HepG2 (cell line): ENCODE data around the gene TPH1.

Experiments used
- ATF7-NPFF ChIP-seq: sonication (generic); formaldehyde crosslinking; IDR thresholded peaks from 2 replicates; pipeline ENCODE4 v1.8.1; 2023; ENCODE audit warnings: mild to moderate bottlenecking, low read depth, missing genetic modification reagents, moderate library complexity
- DNMT3B ChIP-seq: conservative IDR thresholded peaks from 2 replicates; pipeline ENCODE4 v1.6.1; 2016; ENCODE audit warnings: missing biosample characterization, control low read depth
- FOXA3 ChIP-seq: IDR thresholded peaks from 2 replicates; pipeline ENCODE4 v1.6.1; 2016; ENCODE audit warnings: missing genetic modification reagents, missing compliant biosample characterization
- FOXP1 ChIP-seq, 2 experiments: fragments of 450-650 bp in 1 of 2; IDR thresholded peaks; 2 replicates each; pipeline ENCODE4 v1.6.1; 2017 to 2018; ENCODE audit warnings: antibody characterized with exemption in 1 of 2
- GABPA ChIP-seq, 2 experiments: IDR thresholded peaks; 2 replicates each; pipeline ENCODE4 v1.6.1; 2011 to 2016; ENCODE audit warnings: low read depth in 2 of 2, low read length in 1 of 2, missing biosample characterization in 1 of 2, missing genetic modification characterization in 1 of 2
- KLF11 ChIP-seq: IDR thresholded peaks from 2 replicates; pipeline ENCODE4 v1.6.1; 2016; ENCODE audit warnings: missing compliant biosample characterization
- NFATC3 ChIP-seq: sonication (generic); formaldehyde crosslinking; IDR thresholded peaks from 2 replicates; pipeline ENCODE4 v1.5.1; 2020; ENCODE audit warnings: mild to moderate bottlenecking, missing genetic modification reagents
- PHF8 ChIP-seq: sonication (generic); formaldehyde crosslinking; IDR thresholded peaks from 2 replicates; pipeline ENCODE4 v1.5.0; 2020; ENCODE audit warnings: missing genetic modification reagents
- ZNF17 ChIP-seq: sonication (generic); formaldehyde crosslinking; IDR thresholded peaks from 2 replicates; pipeline ENCODE4 v1.5.0; 2020; ENCODE audit warnings: mild to moderate bottlenecking, missing genetic modification reagents
- ZNF431 ChIP-seq: sonication (generic); formaldehyde crosslinking; IDR thresholded peaks from 2 replicates; pipeline ENCODE4 v1.9.0; 2022; ENCODE audit warnings: missing genetic modification reagents, low read depth, mild to moderate bottlenecking, borderline replicate concordance
- ZNF572 ChIP-seq: sonication (generic); formaldehyde crosslinking; IDR thresholded peaks from 2 replicates; pipeline ENCODE4 v1.5.1; 2020; ENCODE audit warnings: mild to moderate bottlenecking, missing genetic modification reagents
- TF ChIP-seq, protein P1 (sequence below): sonication (generic); formaldehyde crosslinking; IDR thresholded peaks from 2 replicates; pipeline ENCODE4 v1.8.0; 2022; ENCODE audit warnings: mild to moderate bottlenecking, missing genetic modification reagents; ENCODE audit not compliant: insufficient replicate concordance
- TF ChIP-seq, protein P2 (sequence below): sonication (generic); formaldehyde crosslinking; IDR thresholded peaks from 2 replicates; pipeline ENCODE4 v1.5.0; 2020; ENCODE audit warnings: mild to moderate bottlenecking, missing genetic modification reagents, moderate library complexity
- TF ChIP-seq, protein P3 (sequence below): sonication (generic); formaldehyde crosslinking; IDR thresholded peaks from 2 replicates; pipeline ENCODE4 v1.4.0; 2020; ENCODE audit warnings: missing genetic modification reagents

DNA sequence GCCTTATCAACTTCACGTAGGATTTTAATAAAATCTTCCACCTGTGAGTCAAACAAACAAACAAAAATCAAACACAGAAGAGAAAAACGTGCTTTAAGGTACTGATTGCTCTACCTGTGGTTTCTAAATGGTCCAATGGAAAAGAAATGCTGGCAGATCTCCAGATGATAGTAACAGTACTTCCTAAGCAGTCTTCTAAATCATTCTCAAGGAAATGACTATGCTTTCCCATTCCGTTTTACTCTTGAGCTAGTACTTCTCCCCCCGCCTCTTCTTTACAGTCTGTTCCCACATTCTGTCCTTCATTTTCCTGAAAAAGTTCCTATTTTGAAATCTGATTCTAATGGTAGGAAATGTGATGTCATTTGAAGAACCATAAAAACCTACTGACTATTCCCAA is 34.4 kb upstream of the TPH1 start:
- TF ChIP-seq, protein P1, sequence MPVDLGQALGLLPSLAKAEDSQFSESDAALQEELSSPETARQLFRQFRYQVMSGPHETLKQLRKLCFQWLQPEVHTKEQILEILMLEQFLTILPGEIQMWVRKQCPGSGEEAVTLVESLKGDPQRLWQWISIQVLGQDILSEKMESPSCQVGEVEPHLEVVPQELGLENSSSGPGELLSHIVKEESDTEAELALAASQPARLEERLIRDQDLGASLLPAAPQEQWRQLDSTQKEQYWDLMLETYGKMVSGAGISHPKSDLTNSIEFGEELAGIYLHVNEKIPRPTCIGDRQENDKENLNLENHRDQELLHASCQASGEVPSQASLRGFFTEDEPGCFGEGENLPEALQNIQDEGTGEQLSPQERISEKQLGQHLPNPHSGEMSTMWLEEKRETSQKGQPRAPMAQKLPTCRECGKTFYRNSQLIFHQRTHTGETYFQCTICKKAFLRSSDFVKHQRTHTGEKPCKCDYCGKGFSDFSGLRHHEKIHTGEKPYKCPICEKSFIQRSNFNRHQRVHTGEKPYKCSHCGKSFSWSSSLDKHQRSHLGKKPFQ (CRISPR knock-in tag): no peak
- TF ChIP-seq GABPA (IDR thresholded peaks at IDR 0.05; ENCODE audit: low read depth, low read length): no peak
- no peak for TF ChIP-seq GABPA (CRISPR knock-in tag; IDR thresholded peaks at IDR 0.05; ENCODE audit: low read depth)
- TF ChIP-seq, protein P2, sequence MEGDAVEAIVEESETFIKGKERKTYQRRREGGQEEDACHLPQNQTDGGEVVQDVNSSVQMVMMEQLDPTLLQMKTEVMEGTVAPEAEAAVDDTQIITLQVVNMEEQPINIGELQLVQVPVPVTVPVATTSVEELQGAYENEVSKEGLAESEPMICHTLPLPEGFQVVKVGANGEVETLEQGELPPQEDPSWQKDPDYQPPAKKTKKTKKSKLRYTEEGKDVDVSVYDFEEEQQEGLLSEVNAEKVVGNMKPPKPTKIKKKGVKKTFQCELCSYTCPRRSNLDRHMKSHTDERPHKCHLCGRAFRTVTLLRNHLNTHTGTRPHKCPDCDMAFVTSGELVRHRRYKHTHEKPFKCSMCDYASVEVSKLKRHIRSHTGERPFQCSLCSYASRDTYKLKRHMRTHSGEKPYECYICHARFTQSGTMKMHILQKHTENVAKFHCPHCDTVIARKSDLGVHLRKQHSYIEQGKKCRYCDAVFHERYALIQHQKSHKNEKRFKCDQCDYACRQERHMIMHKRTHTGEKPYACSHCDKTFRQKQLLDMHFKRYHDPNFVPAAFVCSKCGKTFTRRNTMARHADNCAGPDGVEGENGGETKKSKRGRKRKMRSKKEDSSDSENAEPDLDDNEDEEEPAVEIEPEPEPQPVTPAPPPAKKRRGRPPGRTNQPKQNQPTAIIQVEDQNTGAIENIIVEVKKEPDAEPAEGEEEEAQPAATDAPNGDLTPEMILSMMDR: no peak
- TF ChIP-seq ZNF17 (CRISPR knock-in tag): no peak
- TF ChIP-seq FOXA3 (CRISPR knock-in tag): no peak
- TF ChIP-seq ZNF572 (CRISPR knock-in tag): no peak
- no peak for TF ChIP-seq FOXP1 (IDR thresholded peaks at IDR 0.05)
- TF ChIP-seq FOXP1 (CRISPR knock-in tag; IDR thresholded peaks at IDR 0.05): no peak
- no peak for TF ChIP-seq KLF11 (CRISPR knock-in tag)
- TF ChIP-seq, protein P3, sequence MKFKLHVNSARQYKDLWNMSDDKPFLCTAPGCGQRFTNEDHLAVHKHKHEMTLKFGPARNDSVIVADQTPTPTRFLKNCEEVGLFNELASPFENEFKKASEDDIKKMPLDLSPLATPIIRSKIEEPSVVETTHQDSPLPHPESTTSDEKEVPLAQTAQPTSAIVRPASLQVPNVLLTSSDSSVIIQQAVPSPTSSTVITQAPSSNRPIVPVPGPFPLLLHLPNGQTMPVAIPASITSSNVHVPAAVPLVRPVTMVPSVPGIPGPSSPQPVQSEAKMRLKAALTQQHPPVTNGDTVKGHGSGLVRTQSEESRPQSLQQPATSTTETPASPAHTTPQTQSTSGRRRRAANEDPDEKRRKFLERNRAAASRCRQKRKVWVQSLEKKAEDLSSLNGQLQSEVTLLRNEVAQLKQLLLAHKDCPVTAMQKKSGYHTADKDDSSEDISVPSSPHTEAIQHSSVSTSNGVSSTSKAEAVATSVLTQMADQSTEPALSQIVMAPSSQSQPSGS (CRISPR knock-in tag): no peak
- TF ChIP-seq DNMT3B (CRISPR knock-in tag): no peak
- TF ChIP-seq ATF7-NPFF (CRISPR knock-in tag): no peak
- TF ChIP-seq NFATC3: no peak
- no peak for TF ChIP-seq ZNF431 (CRISPR knock-in tag)
- TF ChIP-seq PHF8 (CRISPR knock-in tag): no peak
